C4-2B (cell line): Measurements from ENCODE around the gene LRRN4CL.
"Not testable (repeated sequence)": the region's sequence is repeated elsewhere in the genome, so short reads cannot be mapped to it uniquely, and the experiment has no call there.

Source experiments
- H3K27ac ChIP-seq: fragments of 450-650 bp; 2 replicates; pipeline ENCODE4 v1.5.1; 2017
- ZFX ChIP-seq: fragments of 450-650 bp; IDR thresholded peaks from 2 replicates; pipeline ENCODE4 v1.6.1; 2017
- TF ChIP-seq, protein P1 (sequence below): fragments of 450-650 bp; conservative IDR thresholded peaks from 2 replicates; pipeline ENCODE4 v1.5.1; 2017; ENCODE audit warnings: mild to moderate bottlenecking

LRRN4CL gene

GRCh38 chr11:62656796-62657429 lies 32.4 kb downstream of the LRRN4CL start:
- TF ChIP-seq, protein P1, sequence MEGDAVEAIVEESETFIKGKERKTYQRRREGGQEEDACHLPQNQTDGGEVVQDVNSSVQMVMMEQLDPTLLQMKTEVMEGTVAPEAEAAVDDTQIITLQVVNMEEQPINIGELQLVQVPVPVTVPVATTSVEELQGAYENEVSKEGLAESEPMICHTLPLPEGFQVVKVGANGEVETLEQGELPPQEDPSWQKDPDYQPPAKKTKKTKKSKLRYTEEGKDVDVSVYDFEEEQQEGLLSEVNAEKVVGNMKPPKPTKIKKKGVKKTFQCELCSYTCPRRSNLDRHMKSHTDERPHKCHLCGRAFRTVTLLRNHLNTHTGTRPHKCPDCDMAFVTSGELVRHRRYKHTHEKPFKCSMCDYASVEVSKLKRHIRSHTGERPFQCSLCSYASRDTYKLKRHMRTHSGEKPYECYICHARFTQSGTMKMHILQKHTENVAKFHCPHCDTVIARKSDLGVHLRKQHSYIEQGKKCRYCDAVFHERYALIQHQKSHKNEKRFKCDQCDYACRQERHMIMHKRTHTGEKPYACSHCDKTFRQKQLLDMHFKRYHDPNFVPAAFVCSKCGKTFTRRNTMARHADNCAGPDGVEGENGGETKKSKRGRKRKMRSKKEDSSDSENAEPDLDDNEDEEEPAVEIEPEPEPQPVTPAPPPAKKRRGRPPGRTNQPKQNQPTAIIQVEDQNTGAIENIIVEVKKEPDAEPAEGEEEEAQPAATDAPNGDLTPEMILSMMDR, result no peak
- no peak for TF ChIP-seq ZFX
- no peak overlapping the region for H3K27ac ChIP-seq

DNA sequence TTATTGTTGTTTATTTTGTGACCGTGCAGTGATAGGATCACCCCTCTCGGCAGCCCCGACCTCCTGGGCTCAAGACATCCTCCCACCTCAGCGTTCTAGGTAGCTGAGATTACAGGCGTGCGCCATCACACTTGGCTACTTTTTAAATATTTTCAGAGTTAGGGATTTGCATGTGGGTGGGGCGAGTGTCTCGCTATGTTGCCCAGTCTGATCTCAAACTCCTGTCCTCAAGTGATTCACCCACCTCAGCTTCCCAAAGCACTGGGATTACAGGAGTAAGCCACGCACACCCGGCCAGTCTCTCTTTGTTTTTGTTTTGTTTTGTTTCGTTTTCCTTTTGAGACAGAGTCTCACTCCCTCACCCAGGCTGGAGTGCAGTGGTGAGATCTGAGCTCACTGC lies 35.0 kb downstream of the LRRN4CL start:
- no peak for TF ChIP-seq ZFX
- TF ChIP-seq, protein P1, result no peak
- peak overlapping the region; percentile 86 for H3K27ac ChIP-seq

- no peak for TF ChIP-seq ZFX
- TF ChIP-seq, protein P1, result no peak
- H3K27ac ChIP-seq, result peak overlapping the region; percentile 86
Observed at GRCh38 chr11:62652161-62653006, 36.9 kb downstream of the LRRN4CL start.

DNA sequence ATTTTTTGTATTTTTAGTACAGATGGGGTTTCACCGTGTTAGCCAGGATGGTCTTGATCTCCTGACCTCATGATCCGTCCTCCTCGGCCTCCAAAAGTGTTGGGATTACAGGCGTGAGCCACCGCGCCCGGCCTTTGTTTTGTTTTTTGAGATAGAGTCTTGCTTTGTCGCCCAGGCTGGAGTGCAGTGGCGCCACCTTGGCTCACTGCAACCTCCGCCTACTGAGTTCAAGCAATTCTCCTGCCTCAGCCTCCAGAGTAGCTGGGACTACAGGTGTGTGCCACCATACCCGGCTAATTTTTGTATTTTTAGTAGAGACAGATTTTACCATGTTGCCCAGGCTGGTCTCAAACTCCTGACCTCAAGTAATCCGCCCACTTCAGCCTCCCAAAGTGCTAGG lies 39.0 kb downstream of the LRRN4CL start:
- not testable (repeated sequence) for H3K27ac ChIP-seq

- H3K27ac ChIP-seq, result no peak overlapping the region
- no peak for TF ChIP-seq ZFX
- TF ChIP-seq, protein P1, result no peak
Observed at GRCh38 chr11:62649486-62649885, 39.8 kb downstream of the LRRN4CL start.

GRCh38 chr11:62648967-62649364 lies 40.4 kb downstream of the LRRN4CL start:
- H3K27ac ChIP-seq, result no peak overlapping the region
- TF ChIP-seq, protein P1, result no peak
- no peak for TF ChIP-seq ZFX

GRCh38 chr11:62648185-62648966 lies 41.0 kb downstream of the LRRN4CL start:
- H3K27ac ChIP-seq, result peak overlapping the region; percentile 97
- TF ChIP-seq, protein P1, result no peak
- no peak for TF ChIP-seq ZFX
